Measurements from ENCODE around the gene NEK1.

DNA sequence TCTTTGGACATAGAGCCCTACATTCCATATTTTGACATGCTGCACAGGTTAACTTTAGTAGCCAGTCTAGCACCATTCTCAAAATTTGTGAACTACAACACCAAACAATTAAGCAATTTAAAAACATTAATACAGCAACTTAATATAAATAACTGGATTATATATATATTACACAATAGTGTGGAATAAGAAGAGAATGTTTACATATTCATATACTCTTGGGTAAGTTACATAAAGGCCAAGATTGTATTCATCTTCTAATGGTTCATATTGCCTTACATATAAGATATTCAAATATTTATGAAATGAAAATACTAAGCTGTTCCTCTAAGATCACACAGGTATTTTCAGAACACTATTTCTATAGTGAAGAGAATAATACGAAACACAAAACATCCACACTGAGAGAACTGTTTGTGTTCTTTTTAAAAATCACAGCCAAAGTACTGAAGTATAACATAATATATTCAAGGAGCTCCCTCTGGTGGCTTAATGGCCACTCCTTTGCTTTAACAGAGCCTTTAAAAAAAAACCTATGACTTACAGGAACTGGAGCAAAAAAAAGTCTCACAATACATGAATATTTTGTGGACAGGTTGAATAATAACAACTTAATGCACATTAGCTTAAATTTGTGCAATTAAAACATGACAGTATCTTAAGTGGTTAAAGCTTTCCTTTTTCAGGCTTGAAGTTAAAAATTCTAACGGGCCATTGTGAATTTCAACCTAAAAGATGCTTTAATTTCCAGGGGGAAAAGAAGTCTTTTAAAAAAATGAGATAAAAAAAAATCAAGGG, 46.2 kb downstream of the NEK1 start:
- TF ChIP-seq, protein P1, sequence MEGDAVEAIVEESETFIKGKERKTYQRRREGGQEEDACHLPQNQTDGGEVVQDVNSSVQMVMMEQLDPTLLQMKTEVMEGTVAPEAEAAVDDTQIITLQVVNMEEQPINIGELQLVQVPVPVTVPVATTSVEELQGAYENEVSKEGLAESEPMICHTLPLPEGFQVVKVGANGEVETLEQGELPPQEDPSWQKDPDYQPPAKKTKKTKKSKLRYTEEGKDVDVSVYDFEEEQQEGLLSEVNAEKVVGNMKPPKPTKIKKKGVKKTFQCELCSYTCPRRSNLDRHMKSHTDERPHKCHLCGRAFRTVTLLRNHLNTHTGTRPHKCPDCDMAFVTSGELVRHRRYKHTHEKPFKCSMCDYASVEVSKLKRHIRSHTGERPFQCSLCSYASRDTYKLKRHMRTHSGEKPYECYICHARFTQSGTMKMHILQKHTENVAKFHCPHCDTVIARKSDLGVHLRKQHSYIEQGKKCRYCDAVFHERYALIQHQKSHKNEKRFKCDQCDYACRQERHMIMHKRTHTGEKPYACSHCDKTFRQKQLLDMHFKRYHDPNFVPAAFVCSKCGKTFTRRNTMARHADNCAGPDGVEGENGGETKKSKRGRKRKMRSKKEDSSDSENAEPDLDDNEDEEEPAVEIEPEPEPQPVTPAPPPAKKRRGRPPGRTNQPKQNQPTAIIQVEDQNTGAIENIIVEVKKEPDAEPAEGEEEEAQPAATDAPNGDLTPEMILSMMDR (optimal IDR thresholded peaks at IDR 0.05 in 1 of 3, IDR thresholded peaks at IDR 0.05 in 1 of 3, conservative IDR thresholded peaks at IDR 0.05 in 1 of 3; ENCODE audit: extremely low read depth in 1 of 3, insufficient read depth in 2 of 3, low read length in 3 of 3) = peak in 2 of 3 experiments; percentile 42 to 60
- no peak for TF ChIP-seq EZH2 (IDR thresholded peaks at IDR 0.05; ENCODE audit: low read length)

All from keratinocyte (primary cell).